Stomach (tissue), 4 donors: ENCODE data around the gene FLVCR1.
"Not testable (repeated sequence)": the region's sequence is repeated elsewhere in the genome, so short reads cannot be mapped to it uniquely, and the experiment has no call there.

Source experiments
- POLR2AphosphoS5 ChIP-seq, 3 donors: sonication (generic); formaldehyde crosslinking; IDR thresholded peaks; one replicate each; pipeline ENCODE4 v1.6.1; 2016; ENCODE audit warnings: antibody characterized with exemption in 3 of 3
- TF ChIP-seq, protein P1 (sequence below), 7 experiments: fragments of 450-650 bp in 4 of 7; fragments of 200-600 bp in 3 of 7; sonication (generic) in 3 of 7; IDR thresholded peaks; one replicate each; pipeline ENCODE4 v1.5.1; 2016 to 2019; ENCODE audit warnings: antibody characterized with exemption in 7 of 7, control low read depth in 2 of 7, mild to moderate bottlenecking in 1 of 7

DNA sequence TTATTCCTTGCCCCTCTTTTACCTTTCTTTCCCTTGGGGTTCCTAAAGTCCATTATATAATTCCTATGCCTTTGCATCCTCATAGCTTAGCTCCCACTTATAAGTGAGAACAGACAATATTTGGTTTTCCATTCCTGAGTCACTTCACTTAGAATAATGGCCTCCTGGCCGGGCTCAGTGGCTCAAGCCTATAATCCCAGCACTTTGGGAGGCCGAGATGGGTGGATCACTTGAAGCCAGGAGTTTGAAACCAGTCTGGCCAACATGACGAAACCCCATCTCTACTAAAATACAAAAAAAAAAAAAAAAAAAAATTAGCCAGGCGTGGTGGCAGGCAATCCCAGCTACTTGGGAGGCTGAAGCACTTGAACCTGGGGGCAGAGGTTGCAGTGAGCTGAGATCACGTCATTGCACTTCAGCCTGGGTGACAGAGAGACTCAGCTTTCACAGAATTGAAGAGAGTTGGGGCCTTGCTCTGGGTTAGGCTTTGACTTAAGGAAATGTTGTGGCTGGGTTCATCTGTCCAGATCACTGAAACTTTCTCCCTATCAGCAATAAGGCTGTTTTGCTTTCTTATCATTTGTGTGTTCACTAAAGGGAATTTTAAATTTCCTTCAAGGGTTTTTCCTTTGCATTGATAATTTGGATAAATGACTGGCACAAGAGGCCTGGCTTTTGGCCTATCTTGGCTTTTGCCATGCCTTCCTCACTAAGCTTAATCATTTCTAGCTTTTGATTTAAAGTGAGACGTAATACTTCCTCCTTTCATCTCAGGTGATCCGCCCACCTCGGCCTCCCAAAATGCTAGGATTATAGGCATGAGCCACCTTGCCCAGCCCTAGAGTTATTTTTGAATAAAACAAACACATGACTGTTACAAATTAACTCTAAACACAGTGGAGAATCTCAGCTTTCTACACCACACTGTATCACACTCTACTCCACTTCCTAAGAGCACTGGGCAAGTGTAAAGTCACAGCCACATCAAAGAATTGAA, 24.6 kb upstream of the FLVCR1 start:
- TF ChIP-seq POLR2AphosphoS5 (IDR thresholded peaks at IDR 0.05) = peak in 2 of 3 donors; percentile 31 to 64
- TF ChIP-seq, protein P1, sequence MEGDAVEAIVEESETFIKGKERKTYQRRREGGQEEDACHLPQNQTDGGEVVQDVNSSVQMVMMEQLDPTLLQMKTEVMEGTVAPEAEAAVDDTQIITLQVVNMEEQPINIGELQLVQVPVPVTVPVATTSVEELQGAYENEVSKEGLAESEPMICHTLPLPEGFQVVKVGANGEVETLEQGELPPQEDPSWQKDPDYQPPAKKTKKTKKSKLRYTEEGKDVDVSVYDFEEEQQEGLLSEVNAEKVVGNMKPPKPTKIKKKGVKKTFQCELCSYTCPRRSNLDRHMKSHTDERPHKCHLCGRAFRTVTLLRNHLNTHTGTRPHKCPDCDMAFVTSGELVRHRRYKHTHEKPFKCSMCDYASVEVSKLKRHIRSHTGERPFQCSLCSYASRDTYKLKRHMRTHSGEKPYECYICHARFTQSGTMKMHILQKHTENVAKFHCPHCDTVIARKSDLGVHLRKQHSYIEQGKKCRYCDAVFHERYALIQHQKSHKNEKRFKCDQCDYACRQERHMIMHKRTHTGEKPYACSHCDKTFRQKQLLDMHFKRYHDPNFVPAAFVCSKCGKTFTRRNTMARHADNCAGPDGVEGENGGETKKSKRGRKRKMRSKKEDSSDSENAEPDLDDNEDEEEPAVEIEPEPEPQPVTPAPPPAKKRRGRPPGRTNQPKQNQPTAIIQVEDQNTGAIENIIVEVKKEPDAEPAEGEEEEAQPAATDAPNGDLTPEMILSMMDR (IDR thresholded peaks at IDR 0.05) = not testable (repeated sequence)
